ENCODE results near the gene ATXN2.

DNA sequence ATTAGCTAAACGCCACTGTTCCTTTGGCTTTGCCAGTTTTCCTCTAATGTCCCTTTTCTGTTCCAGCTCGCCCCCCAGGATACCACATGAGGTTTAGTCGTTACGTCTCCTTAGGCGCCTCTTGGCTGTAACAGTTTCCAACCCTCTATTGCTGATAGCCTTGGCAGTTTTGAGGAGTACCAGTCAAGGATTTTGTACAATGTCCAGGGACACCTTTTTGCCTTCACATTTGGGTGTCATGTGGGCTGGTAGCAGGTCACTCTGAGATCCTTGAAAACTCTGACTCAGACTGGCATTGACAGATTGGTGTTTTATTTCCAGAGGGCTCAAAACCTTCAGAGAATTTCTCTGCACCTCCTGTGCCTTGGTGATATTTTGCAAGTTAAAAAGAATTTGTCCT lies 179.3 kb downstream of the ATXN2 start:
- TF ChIP-seq, protein P1, sequence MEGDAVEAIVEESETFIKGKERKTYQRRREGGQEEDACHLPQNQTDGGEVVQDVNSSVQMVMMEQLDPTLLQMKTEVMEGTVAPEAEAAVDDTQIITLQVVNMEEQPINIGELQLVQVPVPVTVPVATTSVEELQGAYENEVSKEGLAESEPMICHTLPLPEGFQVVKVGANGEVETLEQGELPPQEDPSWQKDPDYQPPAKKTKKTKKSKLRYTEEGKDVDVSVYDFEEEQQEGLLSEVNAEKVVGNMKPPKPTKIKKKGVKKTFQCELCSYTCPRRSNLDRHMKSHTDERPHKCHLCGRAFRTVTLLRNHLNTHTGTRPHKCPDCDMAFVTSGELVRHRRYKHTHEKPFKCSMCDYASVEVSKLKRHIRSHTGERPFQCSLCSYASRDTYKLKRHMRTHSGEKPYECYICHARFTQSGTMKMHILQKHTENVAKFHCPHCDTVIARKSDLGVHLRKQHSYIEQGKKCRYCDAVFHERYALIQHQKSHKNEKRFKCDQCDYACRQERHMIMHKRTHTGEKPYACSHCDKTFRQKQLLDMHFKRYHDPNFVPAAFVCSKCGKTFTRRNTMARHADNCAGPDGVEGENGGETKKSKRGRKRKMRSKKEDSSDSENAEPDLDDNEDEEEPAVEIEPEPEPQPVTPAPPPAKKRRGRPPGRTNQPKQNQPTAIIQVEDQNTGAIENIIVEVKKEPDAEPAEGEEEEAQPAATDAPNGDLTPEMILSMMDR (IDR thresholded peaks at IDR 0.05): no peak
- TF ChIP-seq POLR2A (IDR thresholded peaks at IDR 0.05): no peak

All from body of pancreas (tissue), 4 donors.